CD1c-positive myeloid dendritic cell (primary cell): ENCODE data around the gene TRIM65.

Source experiments
- DNase-seq: peaks from one replicate; pipeline ENCODE4 v3.0.0-alpha.2; 2016; ENCODE audit errors: extremely low spot score

TRIM65 gene

GRCh38 chr17:75896415-75897159 is at the start of gene TRIM65:
TSS of gene TRIM65 (minus strand) at chr17:75896951. CDS start at chr17:75896937, 14 bp downstream.
- DNase-seq = peak; percentile 75

GRCh38 chr17:75945211-75945610 is 48.5 kb upstream of the TRIM65 start:
- no peak for DNase-seq

- no peak for DNase-seq
These were observed 46.7 kb upstream of the TRIM65 start for GRCh38 chr17:75943491-75943890.

- no peak for DNase-seq
These were observed 45.7 kb upstream of the TRIM65 start for GRCh38 chr17:75942473-75942872.

- no peak for DNase-seq
These were observed 44.7 kb upstream of the TRIM65 start for GRCh38 chr17:75941442-75941819.

GRCh38 chr17:75940727-75941441 is 44.1 kb upstream of the TRIM65 start, which contains the start of gene FBF1:
TSS of gene FBF1 (minus strand) at chr17:75941042. CDS start at chr17:75938149, 2,893 bp downstream.
- DNase-seq = peak; percentile 96

GRCh38 chr17:75937652-75938051 is 40.9 kb upstream of the TRIM65 start:
- DNase-seq = no peak

- no peak for DNase-seq
These were observed 37.1 kb upstream of the TRIM65 start for GRCh38 chr17:75933808-75934207.

- DNase-seq = no peak
These were observed 36.1 kb upstream of the TRIM65 start for GRCh38 chr17:75932852-75933251.

GRCh38 chr17:75931062-75931461 is 34.3 kb upstream of the TRIM65 start:
- no peak for DNase-seq

GRCh38 chr17:75927286-75927922 is 30.7 kb upstream of the TRIM65 start:
- DNase-seq = peak; percentile 33

- DNase-seq = no peak
These were observed 29.7 kb upstream of the TRIM65 start for GRCh38 chr17:75926456-75926855.

GRCh38 chr17:75925912-75926311 is 29.2 kb upstream of the TRIM65 start:
- no peak for DNase-seq

- DNase-seq = no peak
These were observed 28.4 kb upstream of the TRIM65 start for GRCh38 chr17:75925103-75925502.

GRCh38 chr17:75922963-75923874 is 26.5 kb upstream of the TRIM65 start:
- DNase-seq = no peak

- DNase-seq = no peak
These were observed 25.6 kb upstream of the TRIM65 start for GRCh38 chr17:75922173-75922961.

- DNase-seq = no peak
These were observed 24.8 kb upstream of the TRIM65 start for GRCh38 chr17:75921596-75921995.

- DNase-seq = no peak
These were observed 23.4 kb upstream of the TRIM65 start for GRCh38 chr17:75920045-75920560.

- no peak for DNase-seq
These were observed 22.9 kb upstream of the TRIM65 start for GRCh38 chr17:75919611-75920010.

GRCh38 chr17:75917917-75918445 is 21.2 kb upstream of the TRIM65 start:
- no peak for DNase-seq
